Fibroblast of lung (primary cell): ENCODE data around the gene EFNA5. TPM values are rescaled to one million over a fixed set of nuclear protein-coding genes. Genes with fewer than 3 reads are reported as not detected.

Experiments used
- DNase-seq, 2 donors: peaks; one replicate each; pipeline versions ENCODE4 v3.0.0 to v3.0.0-alpha.2; 2010; ENCODE audit warnings: low read depth in 2 of 2
- H2AFZ ChIP-seq: 2 replicates; pipeline ENCODE4 v1.5.1; 2012; ENCODE audit warnings: low read length, control low read depth, inconsistent platforms
- H3K27ac ChIP-seq: 2 replicates; pipeline ENCODE4 v1.5.1; 2011; ENCODE audit warnings: low read length, control low read depth; ENCODE audit not compliant: insufficient read depth
- H3K27me3 ChIP-seq: 2 replicates; pipeline ENCODE4 v1.5.1; 2011; ENCODE audit warnings: mild to moderate bottlenecking, low read length; ENCODE audit not compliant: control insufficient read depth, insufficient read depth
- H3K36me3 ChIP-seq: 2 replicates; pipeline ENCODE4 v1.5.1; 2011; ENCODE audit warnings: low read length; ENCODE audit not compliant: control insufficient read depth, insufficient read depth
- H3K4me1 ChIP-seq: 2 replicates; pipeline ENCODE4 v1.5.1; 2011; ENCODE audit warnings: low read length; ENCODE audit not compliant: control insufficient read depth, insufficient read depth; ENCODE audit errors: extremely low read depth
- H3K4me2 ChIP-seq: 2 replicates; pipeline ENCODE4 v1.5.1; 2011; ENCODE audit warnings: low read length, control low read depth; ENCODE audit not compliant: insufficient read depth; ENCODE audit errors: extremely low read depth
- H3K4me3 ChIP-seq, 4 experiments: fragments of 200-600 bp in 1 of 4; sonication (generic) in 1 of 4; replicated peaks in 1 of 4; 2 replicates each; pipeline ENCODE4 v1.5.1; 2011 to 2016; ENCODE audit warnings: low read length in 4 of 4, low read depth in 3 of 4, mild to moderate bottlenecking in 3 of 4, control low read depth in 2 of 4, inconsistent platforms in 1 of 4, mixed read lengths in 1 of 4; ENCODE audit not compliant: insufficient read depth in 1 of 4; ENCODE audit errors: control extremely low read depth in 1 of 4
- H3K79me2 ChIP-seq: 2 replicates; pipeline ENCODE4 v1.5.1; 2012; ENCODE audit warnings: mild to moderate bottlenecking, low read length, inconsistent platforms; ENCODE audit not compliant: control insufficient read depth, insufficient read depth
- H3K9ac ChIP-seq: 2 replicates; pipeline ENCODE4 v1.5.1; 2011; ENCODE audit warnings: mild to moderate bottlenecking, low read length, control low read depth; ENCODE audit not compliant: insufficient read depth
- H3K9me3 ChIP-seq: 2 replicates; pipeline ENCODE4 v1.5.1; 2012; ENCODE audit warnings: low read depth, low read length; ENCODE audit not compliant: control insufficient read depth, insufficient read depth
- H4K20me1 ChIP-seq: 2 replicates; pipeline ENCODE4 v1.5.1; 2011; ENCODE audit warnings: low read length; ENCODE audit not compliant: control insufficient read depth, insufficient read depth; ENCODE audit errors: extremely low read depth
- CTCF ChIP-seq, 2 donors: IDR thresholded peaks in 1 of 2; conservative IDR thresholded peaks in 1 of 2; 1 replicate in 1 of 2; 2 replicates in 1 of 2; pipeline ENCODE4 v1.5.1; 2011 to 2012; ENCODE audit warnings: low read length in 2 of 2, control low read depth in 1 of 2, inconsistent platforms in 1 of 2, low read depth in 1 of 2, mild to moderate bottlenecking in 1 of 2
- EZH2 ChIP-seq: IDR thresholded peaks from 2 replicates; pipeline ENCODE4 v1.5.1; 2012; ENCODE audit warnings: low read length, control low read depth, mild to moderate bottlenecking; ENCODE audit errors: missing control alignments
- polyA plus RNA-seq, 2 donors: library from polyadenylated mRNA; depleted of rRNA in 1 of 2; stranded (reverse) in 1 of 2; unstranded in 1 of 2; fragments of >200 nt; gene quantifications; 2 replicates each; pipeline ENCODE4 v1.2.1, GENCODE V29; 2011 to 2012; ENCODE audit warnings: missing spikeins in 1 of 2
- total RNA-seq: library from RNA; depleted of rRNA; stranded (reverse); fragments of >200 nt; gene quantifications from 2 replicates; pipeline ENCODE4 v1.2.1, GENCODE V29; 2014

EFNA5 gene
- total and polyA plus RNA-seq, 2 donors (not counting 1 experiment from before 2014, with no cell fraction given), result 3.5 to 3.7 TPM

GRCh38 chr5:107487056-107487542, 183.6 kb downstream of the EFNA5 start:
- Histone ChIP-seq H4K20me1 (no peaks in the 10 kb centered on the region), H3K36me3 (no peaks in the 10 kb centered on the region), H3K27ac (no peak overlapping the region), H3K9ac (no peak overlapping the region), H3K4me1 (no peaks in the 10 kb centered on the region), H3K27me3 (no peaks in the 10 kb centered on the region), H3K79me2 (no peaks in the 10 kb centered on the region), H3K4me3 (no peak overlapping the region), H3K4me2 (no peak overlapping the region), H3K9me3 (no peaks in the 10 kb centered on the region), H2AFZ (no peak overlapping the region)
- DNase-seq, result peak in 1 of 2 donors; percentile 28
- TF ChIP-seq EZH2 (no peak), CTCF (conservative IDR thresholded peaks at IDR 0.05 in 1 of 2, IDR thresholded peaks at IDR 0.05 in 1 of 2; ENCODE audit: low read depth in 1 of 2, low read length in 2 of 2) (no peak)

- DNase-seq, result peak in 1 of 2 donors; percentile 80
- Histone ChIP-seq H3K36me3 (no peaks in the 10 kb centered on the region), H3K27me3 (no peaks in the 10 kb centered on the region), H4K20me1 (no peaks in the 10 kb centered on the region), H2AFZ (no peak overlapping the region), H3K79me2 (no peaks in the 10 kb centered on the region), H3K4me1 (no peaks in the 10 kb centered on the region), H3K9me3 (no peaks in the 10 kb centered on the region), H3K4me2 (no peak overlapping the region), H3K4me3 (no peak overlapping the region), H3K27ac (no peak overlapping the region), H3K9ac (no peak overlapping the region)
- TF ChIP-seq EZH2 (no peak), CTCF (conservative IDR thresholded peaks at IDR 0.05 in 1 of 2, IDR thresholded peaks at IDR 0.05 in 1 of 2; ENCODE audit: low read depth in 1 of 2, low read length in 2 of 2) (no peak)
Observed at GRCh38 chr5:107486489-107486888, 184.2 kb downstream of the EFNA5 start.

- Histone ChIP-seq H3K27me3 (no peaks in the 10 kb centered on the region), H2AFZ (no peak overlapping the region), H3K4me3 (no peak overlapping the region), H3K9me3 (no peaks in the 10 kb centered on the region), H3K79me2 (no peaks in the 10 kb centered on the region), H3K4me2 (no peak overlapping the region), H3K27ac (no peak overlapping the region), H4K20me1 (no peaks in the 10 kb centered on the region), H3K36me3 (no peaks in the 10 kb centered on the region), H3K9ac (no peak overlapping the region), H3K4me1 (no peaks in the 10 kb centered on the region)
- TF ChIP-seq CTCF (conservative IDR thresholded peaks at IDR 0.05 in 1 of 2, IDR thresholded peaks at IDR 0.05 in 1 of 2; ENCODE audit: low read depth in 1 of 2, low read length in 2 of 2) (no peak), EZH2 (no peak)
- no peak for DNase-seq
Observed at GRCh38 chr5:107485184-107485583, 185.6 kb downstream of the EFNA5 start.
